RWPE1 (cell line): ENCODE data around the gene EARS2.

Experiments
- CTCF ChIA-PET: fragments of 350-600 bp; sonication (Branson Sonifier 250); formaldehyde crosslinking; extraction: SDS; loops from one replicate; lab custom pipeline; 2021; lab: Yijun Ruan, JAX
- POLR2A ChIA-PET: fragments of 400-600 bp; formaldehyde crosslinking; extraction: SDS; loops from one replicate; lab custom pipeline; 2020; ENCODE audit warnings: antibody characterized with exemption; ENCODE audit not compliant: low non-redundant PET; lab: Yijun Ruan, JAX
- DNase-seq: peaks from one replicate; pipeline ENCODE4 v3.0.0; 2012; ENCODE audit warnings: low spot score
- H3K27ac ChIP-seq: fragments of 450-650 bp; 2 replicates; pipeline ENCODE4 v1.5.1; 2017
- CTCF ChIP-seq: fragments of 450-650 bp; conservative IDR thresholded peaks from 2 replicates; pipeline ENCODE4 v1.5.1; 2017; ENCODE audit warnings: low read depth, mild to moderate bottlenecking

Gene EARS2

GRCh38 chr16:23500212-23500861, 56.8 kb downstream of the EARS2 start:
- POLR2A ChIA-PET, result no interaction called here
- TF ChIP-seq CTCF, result no peak
- peak overlapping the region; percentile 72 for H3K27ac ChIP-seq
- DNase-seq, result no peak
- CTCF ChIA-PET, result interaction anchor here (1.0 to 1.5 kb wide), 2 partner anchors 10 to 57 kb away, joined by 4 to 6 read pairs; partner anchors contain the start of genes GGA2 and UBFD1

GRCh38 chr16:23499801-23500200, 57.3 kb downstream of the EARS2 start:
- no peak for TF ChIP-seq CTCF
- DNase-seq, result no peak
- ChIA-PET POLR2A (no interaction called here), CTCF (no interaction called here)
- H3K27ac ChIP-seq, result peak overlapping the region; percentile 72

- DNase-seq, result no peak
- peak overlapping the region; percentile 72 for H3K27ac ChIP-seq
- no peak for TF ChIP-seq CTCF
- ChIA-PET CTCF (interaction anchor here (0.6 kb wide), 1 partner anchor 543 kb away, joined by 3 read pairs; no protein-coding TSS in a partner anchor), POLR2A (interaction anchor here (0.7 kb wide), 1 partner anchor 46 kb away, joined by 3 read pairs; no protein-coding TSS in a partner anchor)
These were observed 58.3 kb downstream of the EARS2 start for GRCh38 chr16:23498863-23499262.

GRCh38 chr16:23497543-23497868, 59.6 kb downstream of the EARS2 start:
- DNase-seq, result no peak
- no peak for TF ChIP-seq CTCF
- POLR2A ChIA-PET, result no interaction called here
- H3K27ac ChIP-seq, result peak overlapping the region; percentile 82
- CTCF ChIA-PET, result interaction anchor here (0.8 kb wide), 1 partner anchor 15 kb away, joined by 4 read pairs; no protein-coding TSS in a partner anchor

- CTCF ChIA-PET, result interaction anchor here (0.6 to 0.8 kb wide), 2 partner anchors 15 to 29 kb away, joined by 3 to 4 read pairs; no protein-coding TSS in a partner anchor
- POLR2A ChIA-PET, result no interaction called here
- no peak for TF ChIP-seq CTCF
- H3K27ac ChIP-seq, result peak overlapping the region; percentile 82
- DNase-seq, result peak; percentile 90
These were observed 60.2 kb downstream of the EARS2 start for GRCh38 chr16:23496821-23497542.

GRCh38 chr16:23495671-23496070, 61.5 kb downstream of the EARS2 start:
- TF ChIP-seq CTCF, result no peak
- DNase-seq, result no peak
- peak overlapping the region; percentile 82 for H3K27ac ChIP-seq
- CTCF ChIA-PET, result no interaction called here
- POLR2A ChIA-PET, result no interaction called here
